GM21619 (cell line): ENCODE measurements around the gene CCDC92.
"Not testable (repeated sequence)": the region's sequence is repeated elsewhere in the genome, so short reads cannot be mapped to it uniquely, and the experiment has no call there.

Experiments used
- ATAC-seq: cut with Tn5 transposase; IDR thresholded peaks from one replicate; pipeline ENCODE4 v1.9.1; 2021; ENCODE audit not compliant: unreplicated experiment

Gene CCDC92

GRCh38 chr12:123950476-123951349 lies 21.9 kb downstream of the CCDC92 start:
- ATAC-seq: no peak

- no peak for ATAC-seq
These were observed 22.9 kb downstream of the CCDC92 start for GRCh38 chr12:123949770-123950165.

- no peak for ATAC-seq
These were observed 23.5 kb downstream of the CCDC92 start for GRCh38 chr12:123948796-123949769.

GRCh38 chr12:123948401-123948795 lies 24.2 kb downstream of the CCDC92 start:
- no peak for ATAC-seq

GRCh38 chr12:123947531-123947930 lies 25.1 kb downstream of the CCDC92 start:
- ATAC-seq: not testable (repeated sequence)

- ATAC-seq: not testable (repeated sequence)
These were observed 25.8 kb downstream of the CCDC92 start for GRCh38 chr12:123946516-123947505.

- no peak for ATAC-seq
These were observed 26.5 kb downstream of the CCDC92 start for GRCh38 chr12:123946152-123946515.

GRCh38 chr12:123945287-123946151 lies 27.1 kb downstream of the CCDC92 start:
- ATAC-seq: no peak

GRCh38 chr12:123944696-123945095 lies 27.9 kb downstream of the CCDC92 start:
- ATAC-seq: no peak

- ATAC-seq: no peak
These were observed 28.8 kb downstream of the CCDC92 start for GRCh38 chr12:123943816-123944215.

- no peak for ATAC-seq
These were observed 29.6 kb downstream of the CCDC92 start for GRCh38 chr12:123942911-123943648.

- ATAC-seq: no peak
These were observed 30.4 kb downstream of the CCDC92 start for GRCh38 chr12:123942238-123942653.

- ATAC-seq: no peak
These were observed 30.9 kb downstream of the CCDC92 start for GRCh38 chr12:123941624-123942237.

- ATAC-seq: no peak
These were observed 31.6 kb downstream of the CCDC92 start for GRCh38 chr12:123941000-123941399.

- no peak for ATAC-seq
These were observed 32.0 kb downstream of the CCDC92 start for GRCh38 chr12:123940627-123940966.

- no peak for ATAC-seq
These were observed 32.7 kb downstream of the CCDC92 start for GRCh38 chr12:123939716-123940626.

GRCh38 chr12:123938679-123939480 lies 33.8 kb downstream of the CCDC92 start:
- no peak for ATAC-seq
